ENCODE results near the gene ELL2. TPM values are rescaled to one million over a fixed set of nuclear protein-coding genes. Genes with fewer than 3 reads are reported as not detected.
"Not testable (repeated sequence)": the region's sequence is repeated elsewhere in the genome, so short reads cannot be mapped to it uniquely, and the experiment has no call there.

ELL2 gene
- total RNA-seq, 1 donor from 2014 or later = 33.1 TPM

- no peak for DNase-seq (ENCODE audit: low read depth)
Observed at GRCh38 chr5:95883185-95884016, 78.2 kb downstream of the ELL2 start.

GRCh38 chr5:95881833-95882232, 79.8 kb downstream of the ELL2 start:
- DNase-seq (ENCODE audit: low read depth) = no peak

- DNase-seq (ENCODE audit: low read depth) = no peak
Observed at GRCh38 chr5:95880081-95880926, 81.3 kb downstream of the ELL2 start.

GRCh38 chr5:95879661-95880060, 82.0 kb downstream of the ELL2 start:
- no peak for DNase-seq (ENCODE audit: low read depth)

GRCh38 chr5:95878417-95879323, 83.0 kb downstream of the ELL2 start:
- no peak for DNase-seq (ENCODE audit: low read depth)

- no peak for DNase-seq (ENCODE audit: low read depth)
Observed at GRCh38 chr5:95876782-95877181, 84.9 kb downstream of the ELL2 start.

GRCh38 chr5:95874246-95874645, 87.4 kb downstream of the ELL2 start:
- peak; percentile 30 for DNase-seq (ENCODE audit: low read depth)

GRCh38 chr5:95873351-95873750, 88.3 kb downstream of the ELL2 start:
- no peak for DNase-seq (ENCODE audit: low read depth)

- no peak for DNase-seq (ENCODE audit: low read depth)
Observed at GRCh38 chr5:95872346-95873268, 89.0 kb downstream of the ELL2 start.

- DNase-seq (ENCODE audit: low read depth) = no peak
Observed at GRCh38 chr5:95871146-95871806, 90.4 kb downstream of the ELL2 start.

GRCh38 chr5:95870105-95870672, 91.5 kb downstream of the ELL2 start:
- DNase-seq (ENCODE audit: low read depth) = no peak

- DNase-seq (ENCODE audit: low read depth) = not testable (repeated sequence)
Observed at GRCh38 chr5:95869173-95869855, 92.3 kb downstream of the ELL2 start.

GRCh38 chr5:95868136-95868535, 93.5 kb downstream of the ELL2 start:
- DNase-seq (ENCODE audit: low read depth) = no peak

GRCh38 chr5:95866435-95867040, 95.1 kb downstream of the ELL2 start:
- DNase-seq (ENCODE audit: low read depth) = no peak

- no peak for DNase-seq (ENCODE audit: low read depth)
Observed at GRCh38 chr5:95864944-95865504, 96.6 kb downstream of the ELL2 start.

GRCh38 chr5:95864456-95864855, 97.2 kb downstream of the ELL2 start:
- DNase-seq (ENCODE audit: low read depth) = no peak

- DNase-seq (ENCODE audit: low read depth) = peak; percentile 68
Observed at GRCh38 chr5:95863383-95863757, 98.3 kb downstream of the ELL2 start.

All from myocyte (in vitro differentiated cells).